Fibroblast of villous mesenchyme (primary cell): Measurements from ENCODE around the gene LRRC71. TPM values are rescaled to one million over a fixed set of nuclear protein-coding genes. Genes with fewer than 3 reads are reported as not detected.

Experiments used
- DNase-seq: peaks from one replicate; pipeline ENCODE4 v3.0.0-alpha.2; 2010; ENCODE audit warnings: low read depth
- H3K4me3 ChIP-seq: 2 replicates; pipeline ENCODE4 v1.5.1; 2011; ENCODE audit warnings: low read depth, mild to moderate bottlenecking, low read length
- total RNA-seq: library from RNA; depleted of rRNA; stranded (reverse); fragments of >200 nt; gene quantifications from 2 replicates; pipeline ENCODE4 v1.2.3, GENCODE V29; 2012
- TF ChIP-seq, protein P1 (sequence below): IDR thresholded peaks from 2 replicates; pipeline ENCODE4 v1.5.1; 2012; ENCODE audit warnings: low read depth, mild to moderate bottlenecking, low read length; ENCODE audit not compliant: insufficient read depth

Gene LRRC71
- total RNA-seq, 1 donor = not detected

DNA sequence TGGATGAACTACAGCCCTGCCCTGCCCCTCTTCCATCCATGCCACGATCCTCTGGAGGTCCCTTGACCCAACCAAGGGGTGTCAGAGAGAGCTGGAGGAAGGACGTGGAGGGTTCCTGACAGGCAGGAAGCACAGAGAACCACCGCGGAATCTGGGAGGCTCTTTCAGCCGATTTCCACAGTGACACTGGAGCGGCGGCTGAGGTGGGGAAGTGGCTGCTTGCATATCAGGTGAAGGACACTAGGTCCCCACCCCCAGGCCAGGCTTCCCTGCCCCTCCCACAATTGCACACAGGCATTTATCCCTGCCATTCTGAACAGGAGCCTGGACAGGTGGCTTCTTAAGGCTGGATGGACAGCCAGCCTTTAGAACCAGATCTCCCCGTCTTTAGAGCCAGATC lies 17.5 kb downstream of the LRRC71 start:
- DNase-seq = no peak
- no peak overlapping the region for H3K4me3 ChIP-seq
- TF ChIP-seq, protein P1, sequence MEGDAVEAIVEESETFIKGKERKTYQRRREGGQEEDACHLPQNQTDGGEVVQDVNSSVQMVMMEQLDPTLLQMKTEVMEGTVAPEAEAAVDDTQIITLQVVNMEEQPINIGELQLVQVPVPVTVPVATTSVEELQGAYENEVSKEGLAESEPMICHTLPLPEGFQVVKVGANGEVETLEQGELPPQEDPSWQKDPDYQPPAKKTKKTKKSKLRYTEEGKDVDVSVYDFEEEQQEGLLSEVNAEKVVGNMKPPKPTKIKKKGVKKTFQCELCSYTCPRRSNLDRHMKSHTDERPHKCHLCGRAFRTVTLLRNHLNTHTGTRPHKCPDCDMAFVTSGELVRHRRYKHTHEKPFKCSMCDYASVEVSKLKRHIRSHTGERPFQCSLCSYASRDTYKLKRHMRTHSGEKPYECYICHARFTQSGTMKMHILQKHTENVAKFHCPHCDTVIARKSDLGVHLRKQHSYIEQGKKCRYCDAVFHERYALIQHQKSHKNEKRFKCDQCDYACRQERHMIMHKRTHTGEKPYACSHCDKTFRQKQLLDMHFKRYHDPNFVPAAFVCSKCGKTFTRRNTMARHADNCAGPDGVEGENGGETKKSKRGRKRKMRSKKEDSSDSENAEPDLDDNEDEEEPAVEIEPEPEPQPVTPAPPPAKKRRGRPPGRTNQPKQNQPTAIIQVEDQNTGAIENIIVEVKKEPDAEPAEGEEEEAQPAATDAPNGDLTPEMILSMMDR = no peak

- TF ChIP-seq, protein P1 = no peak
- no peak overlapping the region for H3K4me3 ChIP-seq
- DNase-seq = no peak
Observed at GRCh38 chr1:156938813-156939212, 18.4 kb downstream of the LRRC71 start.

- DNase-seq = no peak
- TF ChIP-seq, protein P1 = no peak
Observed at GRCh38 chr1:156939786-156940334, 19.4 kb downstream of the LRRC71 start.

GRCh38 chr1:156941675-156942074 lies 21.2 kb downstream of the LRRC71 start:
- no peak overlapping the region for H3K4me3 ChIP-seq
- no peak for DNase-seq
- TF ChIP-seq, protein P1 = no peak

More at GRCh38 chr1:156939786-156940334, 19.4 kb downstream of the LRRC71 start:
- H3K4me3 ChIP-seq = no peak overlapping the region

DNA sequence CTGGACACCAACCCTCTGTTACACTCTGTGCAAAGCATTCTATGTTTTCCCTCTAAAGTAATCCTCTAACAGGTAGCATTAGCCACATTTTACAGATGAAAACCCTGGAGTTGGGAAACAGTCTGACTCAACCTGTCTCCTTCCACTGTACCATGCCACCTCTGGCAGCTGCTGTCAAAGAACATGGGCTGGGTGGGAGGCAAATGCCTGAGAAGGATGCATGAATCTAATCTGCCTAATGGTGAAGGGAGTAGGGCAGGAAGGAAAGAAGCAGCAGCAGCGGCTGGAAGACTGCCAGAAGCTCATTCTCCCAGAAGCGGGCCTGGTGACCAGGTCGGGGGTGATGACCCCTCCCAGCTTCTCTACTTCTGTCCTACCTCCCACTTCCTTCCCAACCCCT lies 21.7 kb downstream of the LRRC71 start:
- TF ChIP-seq, protein P1 = no peak

GRCh38 chr1:156942576-156942975 lies 22.1 kb downstream of the LRRC71 start:
- TF ChIP-seq, protein P1 = no peak

More for the DNA sequence above, 21.7 kb downstream of the LRRC71 start:
- DNase-seq = no peak
- H3K4me3 ChIP-seq = no peak overlapping the region

DNA sequence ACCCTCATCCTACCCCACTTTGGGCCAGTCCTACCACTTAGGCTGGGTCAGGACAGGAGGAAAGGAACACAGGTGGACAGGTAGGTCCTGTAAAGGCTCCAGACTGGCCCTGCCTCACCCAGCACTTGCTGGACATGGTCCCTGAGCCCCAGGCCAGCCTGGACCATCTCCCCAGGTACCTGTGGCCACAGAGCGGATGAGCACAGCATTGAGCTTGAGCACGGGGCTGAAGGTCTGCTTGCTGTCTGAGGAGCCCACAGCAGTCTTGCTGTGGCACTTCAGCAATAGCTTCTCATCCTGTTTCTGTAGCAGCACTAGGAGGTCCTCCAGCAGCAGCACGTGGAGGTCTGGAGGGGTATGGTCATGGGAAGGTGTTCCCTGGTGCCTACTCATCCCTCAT lies 23.3 kb downstream of the LRRC71 start:
- no peak for DNase-seq
- TF ChIP-seq, protein P1 = no peak
- no peak overlapping the region for H3K4me3 ChIP-seq

More at GRCh38 chr1:156942576-156942975, 22.1 kb downstream of the LRRC71 start:
- no peak overlapping the region for H3K4me3 ChIP-seq
- DNase-seq = no peak
